GM21360 (cell line): ENCODE data around the gene MMRN2.
"Not testable (repeated sequence)": the region's sequence is repeated elsewhere in the genome, so short reads cannot be mapped to it uniquely, and the experiment has no call there.

Source experiments
- ATAC-seq: cut with Tn5 transposase; IDR thresholded peaks from one replicate; pipeline ENCODE4 v1.9.1; 2021; ENCODE audit warnings: mild to moderate bottlenecking, moderate library complexity; ENCODE audit not compliant: unreplicated experiment

MMRN2 gene

GRCh38 chr10:86942441-86943315, 14.7 kb downstream of the MMRN2 start:
- ATAC-seq = no peak

- no peak for ATAC-seq
These were observed 15.4 kb downstream of the MMRN2 start for GRCh38 chr10:86941991-86942421.

GRCh38 chr10:86941426-86941825, 16.0 kb downstream of the MMRN2 start:
- no peak for ATAC-seq

GRCh38 chr10:86940677-86941076, 16.7 kb downstream of the MMRN2 start:
- no peak for ATAC-seq

GRCh38 chr10:86940076-86940475, 17.3 kb downstream of the MMRN2 start:
- not testable (repeated sequence) for ATAC-seq

GRCh38 chr10:86938260-86938659, 19.2 kb downstream of the MMRN2 start:
- no peak for ATAC-seq

- ATAC-seq = no peak
These were observed 19.8 kb downstream of the MMRN2 start for GRCh38 chr10:86937502-86938154.

- ATAC-seq = no peak
These were observed 20.5 kb downstream of the MMRN2 start for GRCh38 chr10:86936661-86937501.

GRCh38 chr10:86934162-86934711, 23.2 kb downstream of the MMRN2 start:
- not testable (repeated sequence) for ATAC-seq

GRCh38 chr10:86932674-86933073, 24.7 kb downstream of the MMRN2 start:
- ATAC-seq = no peak

GRCh38 chr10:86931872-86932271, 25.5 kb downstream of the MMRN2 start:
- ATAC-seq = no peak

- ATAC-seq = no peak
These were observed 27.7 kb downstream of the MMRN2 start for GRCh38 chr10:86929468-86930380.

- ATAC-seq = no peak
These were observed 34.9 kb downstream of the MMRN2 start for GRCh38 chr10:86922553-86922961.

GRCh38 chr10:86918022-86918471, 39.4 kb downstream of the MMRN2 start:
- no peak for ATAC-seq

- ATAC-seq = no peak
These were observed 42.7 kb downstream of the MMRN2 start for GRCh38 chr10:86914734-86915133.

GRCh38 chr10:86905429-86905828, 52.0 kb downstream of the MMRN2 start:
- no peak for ATAC-seq

- no peak for ATAC-seq
These were observed 52.8 kb downstream of the MMRN2 start for GRCh38 chr10:86904600-86904999.

GRCh38 chr10:86900955-86901354, 56.5 kb downstream of the MMRN2 start:
- no peak for ATAC-seq

GRCh38 chr10:86899670-86900276, 57.6 kb downstream of the MMRN2 start:
- ATAC-seq = no peak
